ENCODE measurements around the gene NCAM1.

NCAM1 gene

DNA sequence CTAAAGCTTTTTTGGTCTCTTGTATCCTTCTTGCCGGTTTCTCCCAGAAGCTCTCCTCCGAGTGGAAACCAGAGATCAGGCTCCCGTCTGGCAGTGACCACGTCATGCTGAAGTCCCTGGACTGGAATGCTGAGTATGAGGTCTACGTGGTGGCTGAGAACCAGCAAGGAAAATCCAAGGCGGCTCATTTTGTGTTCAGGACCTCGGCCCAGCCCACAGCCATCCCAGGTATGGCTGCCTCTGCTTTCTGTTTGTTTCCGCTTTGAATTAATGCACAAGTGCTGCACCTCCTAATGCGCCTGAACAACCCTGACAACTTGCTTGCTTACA, 298.8 kb downstream of the NCAM1 start:
- Histone ChIP-seq H3K27ac (replicated peaks) (no peak overlapping the region), H3K4me3 (replicated peaks; ENCODE audit: insufficient read depth, low read length) (no peak overlapping the region), H3K27me3 (ENCODE audit: insufficient read depth, poor library complexity, severe bottlenecking) (peaks cover 3% of the 10 kb centered on the region)
- DNase-seq (ENCODE audit: low read depth in 1 of 2, low spot score in 1 of 2): no peak
- TF ChIP-seq, protein P1, sequence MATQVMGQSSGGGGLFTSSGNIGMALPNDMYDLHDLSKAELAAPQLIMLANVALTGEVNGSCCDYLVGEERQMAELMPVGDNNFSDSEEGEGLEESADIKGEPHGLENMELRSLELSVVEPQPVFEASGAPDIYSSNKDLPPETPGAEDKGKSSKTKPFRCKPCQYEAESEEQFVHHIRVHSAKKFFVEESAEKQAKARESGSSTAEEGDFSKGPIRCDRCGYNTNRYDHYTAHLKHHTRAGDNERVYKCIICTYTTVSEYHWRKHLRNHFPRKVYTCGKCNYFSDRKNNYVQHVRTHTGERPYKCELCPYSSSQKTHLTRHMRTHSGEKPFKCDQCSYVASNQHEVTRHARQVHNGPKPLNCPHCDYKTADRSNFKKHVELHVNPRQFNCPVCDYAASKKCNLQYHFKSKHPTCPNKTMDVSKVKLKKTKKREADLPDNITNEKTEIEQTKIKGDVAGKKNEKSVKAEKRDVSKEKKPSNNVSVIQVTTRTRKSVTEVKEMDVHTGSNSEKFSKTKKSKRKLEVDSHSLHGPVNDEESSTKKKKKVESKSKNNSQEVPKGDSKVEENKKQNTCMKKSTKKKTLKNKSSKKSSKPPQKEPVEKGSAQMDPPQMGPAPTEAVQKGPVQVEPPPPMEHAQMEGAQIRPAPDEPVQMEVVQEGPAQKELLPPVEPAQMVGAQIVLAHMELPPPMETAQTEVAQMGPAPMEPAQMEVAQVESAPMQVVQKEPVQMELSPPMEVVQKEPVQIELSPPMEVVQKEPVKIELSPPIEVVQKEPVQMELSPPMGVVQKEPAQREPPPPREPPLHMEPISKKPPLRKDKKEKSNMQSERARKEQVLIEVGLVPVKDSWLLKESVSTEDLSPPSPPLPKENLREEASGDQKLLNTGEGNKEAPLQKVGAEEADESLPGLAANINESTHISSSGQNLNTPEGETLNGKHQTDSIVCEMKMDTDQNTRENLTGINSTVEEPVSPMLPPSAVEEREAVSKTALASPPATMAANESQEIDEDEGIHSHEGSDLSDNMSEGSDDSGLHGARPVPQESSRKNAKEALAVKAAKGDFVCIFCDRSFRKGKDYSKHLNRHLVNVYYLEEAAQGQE (IDR thresholded peaks at IDR 0.05; ENCODE audit: insufficient replicate concordance, low read depth): no peak
- TF ChIP-seq, protein P2, sequence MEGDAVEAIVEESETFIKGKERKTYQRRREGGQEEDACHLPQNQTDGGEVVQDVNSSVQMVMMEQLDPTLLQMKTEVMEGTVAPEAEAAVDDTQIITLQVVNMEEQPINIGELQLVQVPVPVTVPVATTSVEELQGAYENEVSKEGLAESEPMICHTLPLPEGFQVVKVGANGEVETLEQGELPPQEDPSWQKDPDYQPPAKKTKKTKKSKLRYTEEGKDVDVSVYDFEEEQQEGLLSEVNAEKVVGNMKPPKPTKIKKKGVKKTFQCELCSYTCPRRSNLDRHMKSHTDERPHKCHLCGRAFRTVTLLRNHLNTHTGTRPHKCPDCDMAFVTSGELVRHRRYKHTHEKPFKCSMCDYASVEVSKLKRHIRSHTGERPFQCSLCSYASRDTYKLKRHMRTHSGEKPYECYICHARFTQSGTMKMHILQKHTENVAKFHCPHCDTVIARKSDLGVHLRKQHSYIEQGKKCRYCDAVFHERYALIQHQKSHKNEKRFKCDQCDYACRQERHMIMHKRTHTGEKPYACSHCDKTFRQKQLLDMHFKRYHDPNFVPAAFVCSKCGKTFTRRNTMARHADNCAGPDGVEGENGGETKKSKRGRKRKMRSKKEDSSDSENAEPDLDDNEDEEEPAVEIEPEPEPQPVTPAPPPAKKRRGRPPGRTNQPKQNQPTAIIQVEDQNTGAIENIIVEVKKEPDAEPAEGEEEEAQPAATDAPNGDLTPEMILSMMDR (IDR thresholded peaks at IDR 0.05; ENCODE audit: insufficient read depth, low read length): no peak
- TF ChIP-seq SPI1 (IDR thresholded peaks at IDR 0.05; ENCODE audit: borderline replicate concordance, low read depth): no peak
- no peak for TF ChIP-seq POLR2AphosphoS5 (IDR thresholded peaks at IDR 0.05; ENCODE audit: low read depth)
- TF ChIP-seq GABPA (IDR thresholded peaks at IDR 0.05; ENCODE audit: low read depth): no peak

DNA sequence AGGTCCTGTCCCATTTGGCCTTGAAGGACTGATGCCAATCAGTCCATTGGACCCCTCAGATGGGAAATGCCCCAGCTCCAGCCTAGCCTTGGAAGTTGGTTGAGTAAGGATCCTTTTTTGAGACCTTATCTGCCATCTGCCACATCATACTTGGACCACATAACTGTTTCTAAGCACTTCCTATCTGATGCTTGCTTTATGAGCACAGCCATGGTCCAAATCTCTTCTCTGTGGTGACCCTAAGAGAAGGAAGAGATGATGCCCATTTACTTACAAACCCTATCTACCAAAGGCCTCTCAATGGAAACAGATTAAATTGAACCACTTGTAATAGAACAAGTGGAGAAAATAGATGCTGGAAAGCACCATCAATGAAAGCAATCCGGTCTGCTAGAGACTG, 299.3 kb downstream of the NCAM1 start:
- DNase-seq (ENCODE audit: low read depth in 1 of 2, low spot score in 1 of 2): no peak
- H3K27ac ChIP-seq (replicated peaks): no peak overlapping the region
- H3K4me3 ChIP-seq (replicated peaks; ENCODE audit: insufficient read depth, low read length): no peak overlapping the region
- TF ChIP-seq, protein P1 (IDR thresholded peaks at IDR 0.05; ENCODE audit: insufficient replicate concordance, low read depth): no peak
- TF ChIP-seq POLR2AphosphoS5 (IDR thresholded peaks at IDR 0.05; ENCODE audit: low read depth): no peak
- H3K27me3 ChIP-seq (ENCODE audit: insufficient read depth, poor library complexity, severe bottlenecking): peaks cover 3% of the 10 kb centered on the region

DNA sequence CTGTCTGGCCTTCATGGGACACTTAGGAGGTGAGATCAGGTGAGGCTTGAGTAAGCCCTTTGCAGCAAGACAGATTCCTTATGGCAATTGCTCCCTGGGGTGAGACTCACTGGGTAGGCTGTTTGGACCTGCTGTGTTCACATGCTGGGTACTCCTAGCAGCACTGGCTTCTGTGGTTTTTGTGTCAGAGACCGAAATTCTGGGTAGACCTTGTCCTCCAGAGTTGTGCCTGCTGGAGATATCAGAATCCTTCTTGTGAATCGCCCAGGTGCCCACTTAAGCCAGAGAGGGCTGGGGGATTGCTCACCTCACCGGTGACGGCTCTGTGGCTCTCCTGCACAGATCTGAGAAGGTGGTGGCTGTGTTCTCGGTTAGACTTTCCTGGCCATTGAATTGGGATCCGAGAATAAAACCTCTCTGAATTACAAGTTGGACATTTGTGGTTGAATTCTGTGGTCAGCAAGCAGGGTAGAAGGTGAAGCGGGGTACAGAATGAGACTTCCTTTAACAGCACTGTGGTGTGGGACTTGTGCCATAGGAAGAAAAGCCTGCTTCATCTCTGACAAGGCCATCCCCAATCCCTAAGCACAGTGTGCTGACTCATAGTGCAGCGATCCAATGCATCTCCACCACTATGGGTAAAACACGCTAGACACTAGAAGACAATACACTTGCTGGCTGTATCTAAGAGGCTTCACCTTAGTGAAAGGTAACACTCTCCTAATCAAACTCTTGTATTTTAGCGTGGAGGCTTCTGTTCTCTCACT, 300.7 kb downstream of the NCAM1 start:
- TF ChIP-seq GABPA (IDR thresholded peaks at IDR 0.05; ENCODE audit: low read depth) (no peak), POLR2AphosphoS5 (IDR thresholded peaks at IDR 0.05; ENCODE audit: low read depth) (no peak), SPI1 (IDR thresholded peaks at IDR 0.05; ENCODE audit: borderline replicate concordance, low read depth) (no peak)
- TF ChIP-seq, protein P2 (IDR thresholded peaks at IDR 0.05; ENCODE audit: insufficient read depth, low read length): no peak
- TF ChIP-seq, protein P1 (IDR thresholded peaks at IDR 0.05; ENCODE audit: insufficient replicate concordance, low read depth): no peak
- Histone ChIP-seq H3K27ac (replicated peaks) (no peak overlapping the region), H3K4me3 (replicated peaks; ENCODE audit: insufficient read depth, low read length) (no peak overlapping the region), H3K27me3 (ENCODE audit: insufficient read depth, poor library complexity, severe bottlenecking) (peaks cover 3% of the 10 kb centered on the region)
- DNase-seq (ENCODE audit: low read depth in 1 of 2, low spot score in 1 of 2): no peak

Data from HL-60 (cell line).